ENCODE data around the gene CEACAM21.

GRCh38 chr19:41546961-41547360 lies 29.0 kb upstream of the CEACAM21 start:
- TF ChIP-seq CTCF (conservative IDR thresholded peaks at IDR 0.05; ENCODE audit: low read length) (no peak), EZH2phosphoT487 (IDR thresholded peaks at IDR 0.05; ENCODE audit: borderline replicate concordance, low read depth, low read length) (no peak)

Data from OCI-LY7 (cell line).